ENCODE measurements around the gene CPT1A. TPM values are rescaled to one million over a fixed set of nuclear protein-coding genes. Genes with fewer than 3 reads are reported as not detected.

The CPT1A gene
- total and polyA plus RNA-seq, 7 donors = 12.0 to 87.8 (median 33.9) TPM

GRCh38 chr11:68806931-68807844 lies 34.5 kb downstream of the CPT1A start:
- TF ChIP-seq POLR2A (IDR thresholded peaks at IDR 0.05) = no peak
- TF ChIP-seq POLR2AphosphoS5 (IDR thresholded peaks at IDR 0.05) = no peak
- TF ChIP-seq EP300 (IDR thresholded peaks at IDR 0.05) = peak in 1 of 4 donors; percentile 17
- TF ChIP-seq, protein P1, sequence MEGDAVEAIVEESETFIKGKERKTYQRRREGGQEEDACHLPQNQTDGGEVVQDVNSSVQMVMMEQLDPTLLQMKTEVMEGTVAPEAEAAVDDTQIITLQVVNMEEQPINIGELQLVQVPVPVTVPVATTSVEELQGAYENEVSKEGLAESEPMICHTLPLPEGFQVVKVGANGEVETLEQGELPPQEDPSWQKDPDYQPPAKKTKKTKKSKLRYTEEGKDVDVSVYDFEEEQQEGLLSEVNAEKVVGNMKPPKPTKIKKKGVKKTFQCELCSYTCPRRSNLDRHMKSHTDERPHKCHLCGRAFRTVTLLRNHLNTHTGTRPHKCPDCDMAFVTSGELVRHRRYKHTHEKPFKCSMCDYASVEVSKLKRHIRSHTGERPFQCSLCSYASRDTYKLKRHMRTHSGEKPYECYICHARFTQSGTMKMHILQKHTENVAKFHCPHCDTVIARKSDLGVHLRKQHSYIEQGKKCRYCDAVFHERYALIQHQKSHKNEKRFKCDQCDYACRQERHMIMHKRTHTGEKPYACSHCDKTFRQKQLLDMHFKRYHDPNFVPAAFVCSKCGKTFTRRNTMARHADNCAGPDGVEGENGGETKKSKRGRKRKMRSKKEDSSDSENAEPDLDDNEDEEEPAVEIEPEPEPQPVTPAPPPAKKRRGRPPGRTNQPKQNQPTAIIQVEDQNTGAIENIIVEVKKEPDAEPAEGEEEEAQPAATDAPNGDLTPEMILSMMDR (IDR thresholded peaks at IDR 0.05) = no peak
- H3K27me3 ChIP-seq = no peaks in the 10 kb centered on the region
- intact Hi-C loops (cut with DNase I) = no loop called here
- peak overlapping the region in 1 of 4 donors; percentile 30 for H3K27ac ChIP-seq
- peaks cover 13 to 61% (median 50%) of the 10 kb centered on the region in 4 donors for H3K36me3 ChIP-seq
- peaks cover 0 to 29% (median 20%) of the 10 kb centered on the region in 4 donors for H3K4me1 ChIP-seq
- no peak overlapping the region for H3K4me3 ChIP-seq
- no peak for DNase-seq
- H3K9me3 ChIP-seq = no peaks in the 10 kb centered on the region
- 93% methylated on average over 23 of the region's 23 CpGs for WGBS, 2 donors

GRCh38 chr11:68804786-68805185 lies 36.9 kb downstream of the CPT1A start:
- Histone ChIP-seq H3K9me3 (no peaks in the 10 kb centered on the region), H3K27me3 (no peaks in the 10 kb centered on the region), H3K4me1 (peaks cover 0 to 21% (median 10%) of the 10 kb centered on the region in 4 donors), H3K27ac (no peak overlapping the region), H3K4me3 (no peak overlapping the region), H3K36me3 (peaks cover 17 to 69% (median 54%) of the 10 kb centered on the region in 4 donors)
- TF ChIP-seq POLR2AphosphoS5 (IDR thresholded peaks at IDR 0.05) (no peak), POLR2A (IDR thresholded peaks at IDR 0.05) (no peak), EP300 (IDR thresholded peaks at IDR 0.05) (no peak)
- TF ChIP-seq, protein P1 (IDR thresholded peaks at IDR 0.05) = no peak
- intact Hi-C loops (cut with DNase I) = no loop called here
- 72 to 81% methylated on average over 3 of the region's 3 CpGs for WGBS, 2 donors
- no peak for DNase-seq

DNA sequence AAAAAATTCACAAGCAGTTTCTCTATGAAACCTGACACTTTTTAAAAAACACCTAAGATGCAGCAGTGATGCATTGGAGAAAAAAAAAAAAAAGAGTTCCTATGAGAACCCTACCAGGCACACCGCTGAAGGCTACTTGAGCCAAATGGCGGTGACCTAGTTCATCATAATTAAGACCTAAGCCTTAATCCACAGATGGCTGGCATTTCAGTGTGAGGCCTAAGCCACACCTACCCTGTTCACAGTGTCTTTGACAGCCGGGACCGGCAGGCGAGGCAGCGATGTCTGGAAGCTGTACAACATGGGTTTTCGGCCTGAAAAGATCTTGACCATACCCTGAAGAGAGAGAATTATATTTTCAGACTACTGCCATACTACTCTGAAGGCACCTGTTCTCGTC lies 38.0 kb downstream of the CPT1A start:
- Histone ChIP-seq H3K4me1 (peaks cover 0 to 14% (median 6%) of the 10 kb centered on the region in 4 donors), H3K36me3 (peaks cover 25 to 79% (median 62%) of the 10 kb centered on the region in 4 donors), H3K27me3 (no peaks in the 10 kb centered on the region), H3K4me3 (no peak overlapping the region), H3K9me3 (no peaks in the 10 kb centered on the region), H3K27ac (no peak overlapping the region)
- 93 to 94% methylated on average over 8 of the region's 8 CpGs for WGBS, 2 donors
- TF ChIP-seq, protein P1 (IDR thresholded peaks at IDR 0.05) = no peak
- TF ChIP-seq EP300 (IDR thresholded peaks at IDR 0.05) (no peak), POLR2A (IDR thresholded peaks at IDR 0.05) (no peak), POLR2AphosphoS5 (IDR thresholded peaks at IDR 0.05) (no peak)
- intact Hi-C loops (cut with DNase I) = no loop called here
- no peak for DNase-seq

DNA sequence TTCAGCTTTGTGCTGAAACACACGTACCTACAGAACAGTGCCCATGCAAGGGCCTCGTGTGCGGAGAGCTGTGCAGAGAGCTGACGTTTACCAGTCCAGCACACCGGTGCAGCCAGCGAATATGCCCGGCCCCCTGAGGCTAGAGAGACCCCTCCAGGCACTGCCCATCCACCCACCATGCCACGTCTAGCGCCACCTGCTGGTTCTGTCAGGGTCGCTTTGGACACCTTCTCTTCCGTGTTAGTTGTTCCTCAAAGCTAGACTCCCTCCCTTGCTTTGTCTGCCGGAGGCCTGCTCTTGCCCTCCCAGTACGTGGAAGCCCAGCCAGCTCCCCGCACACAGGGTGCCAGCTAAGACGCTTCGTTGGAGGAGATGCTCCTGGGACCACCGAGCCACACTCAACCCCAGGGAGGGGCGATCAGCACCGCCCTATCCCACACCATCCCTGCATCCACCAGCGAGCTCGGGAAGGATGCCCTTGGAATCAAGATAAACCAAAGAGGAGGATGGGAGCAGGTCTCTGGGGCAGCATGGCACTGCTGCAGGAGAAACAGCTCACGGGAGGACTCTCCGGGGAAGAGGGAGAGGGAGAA lies 43.4 kb downstream of the CPT1A start:
- intact Hi-C loops (cut with DNase I) = no loop called here
- H3K27ac ChIP-seq = no peak overlapping the region
- H3K9me3 ChIP-seq = no peaks in the 10 kb centered on the region
- peaks cover 28 to 98% (median 77%) of the 10 kb centered on the region in 4 donors for H3K36me3 ChIP-seq
- H3K27me3 ChIP-seq = no peaks in the 10 kb centered on the region
- TF ChIP-seq POLR2AphosphoS5 (IDR thresholded peaks at IDR 0.05) (no peak), POLR2A (IDR thresholded peaks at IDR 0.05) (no peak), EP300 (IDR thresholded peaks at IDR 0.05) (no peak)
- TF ChIP-seq, protein P1 (IDR thresholded peaks at IDR 0.05) = peak in 2 of 4 experiments; percentile 41 to 57
- no peak for DNase-seq
- WGBS, 2 donors = 78 to 83% methylated on average over 23 of the region's 23 CpGs
- H3K4me1 ChIP-seq = no peaks in the 10 kb centered on the region
- no peak overlapping the region for H3K4me3 ChIP-seq

Data from sigmoid colon (tissue), 7 donors.